ENCODE measurements around the gene MPRIP.

MPRIP gene

GRCh38 chr17:17019891-17020456 lies 22.3 kb upstream of the MPRIP start:
- no peak for TF ChIP-seq CTCF (conservative IDR thresholded peaks at IDR 0.05; ENCODE audit: control insufficient read depth, insufficient read depth, low read depth, low read length)
- DNase-seq (ENCODE audit: low read depth), result no peak
- H3K4me3 ChIP-seq (ENCODE audit: control insufficient read depth, low read depth, low read length), result no peak overlapping the region

GRCh38 chr17:17020821-17021193 lies 21.4 kb upstream of the MPRIP start:
- DNase-seq (ENCODE audit: low read depth), result no peak
- H3K4me3 ChIP-seq (ENCODE audit: control insufficient read depth, low read depth, low read length), result no peak overlapping the region
- TF ChIP-seq CTCF (conservative IDR thresholded peaks at IDR 0.05; ENCODE audit: control insufficient read depth, insufficient read depth, low read depth, low read length), result no peak

GRCh38 chr17:17021194-17021863 lies 20.9 kb upstream of the MPRIP start:
- no peak overlapping the region for H3K4me3 ChIP-seq (ENCODE audit: control insufficient read depth, low read depth, low read length)
- TF ChIP-seq CTCF (conservative IDR thresholded peaks at IDR 0.05; ENCODE audit: control insufficient read depth, insufficient read depth, low read depth, low read length), result no peak
- DNase-seq (ENCODE audit: low read depth), result no peak

- no peak for TF ChIP-seq CTCF (conservative IDR thresholded peaks at IDR 0.05; ENCODE audit: control insufficient read depth, insufficient read depth, low read depth, low read length)
- H3K4me3 ChIP-seq (ENCODE audit: control insufficient read depth, low read depth, low read length), result no peak overlapping the region
Measured at GRCh38 chr17:17022011-17022410, 20.2 kb upstream of the MPRIP start.

GRCh38 chr17:17022456-17022855 lies 19.8 kb upstream of the MPRIP start:
- TF ChIP-seq CTCF (conservative IDR thresholded peaks at IDR 0.05; ENCODE audit: control insufficient read depth, insufficient read depth, low read depth, low read length), result no peak
- H3K4me3 ChIP-seq (ENCODE audit: control insufficient read depth, low read depth, low read length), result no peak overlapping the region
- no peak for DNase-seq (ENCODE audit: low read depth)

More at GRCh38 chr17:17022011-17022410, 20.2 kb upstream of the MPRIP start:
- DNase-seq (ENCODE audit: low read depth), result no peak

GRCh38 chr17:17024778-17025300 lies 17.4 kb upstream of the MPRIP start:
- peak; percentile 32 for DNase-seq (ENCODE audit: low read depth)
- TF ChIP-seq CTCF (conservative IDR thresholded peaks at IDR 0.05; ENCODE audit: control insufficient read depth, insufficient read depth, low read depth, low read length), result no peak
- H3K4me3 ChIP-seq (ENCODE audit: control insufficient read depth, low read depth, low read length), result no peak overlapping the region
